Spleen (tissue), 7 donors: ENCODE measurements around the gene CASR.

Experiments
- CTCF ChIP-seq, 11 experiments: fragments of 200-600 bp in 7 of 11; fragments of 450-650 bp in 4 of 11; sonication (generic) in 4 of 11; IDR thresholded peaks in 8 of 11; conservative IDR thresholded peaks in 3 of 11; 1 replicate in 7 of 11; 2 replicates in 4 of 11; pipeline versions ENCODE4 v1.4.0 to v1.8.0; 2016 to 2021; ENCODE audit warnings: antibody characterized with exemption in 11 of 11, inconsistent platforms in 4 of 11, mild to moderate bottlenecking in 1 of 11
- POLR2AphosphoS5 ChIP-seq, 3 donors: sonication (generic); formaldehyde crosslinking; IDR thresholded peaks; one replicate each; pipeline ENCODE4 v1.5.1; 2017; ENCODE audit warnings: antibody characterized with exemption in 3 of 3
- donor health status: DM: no; HTN: no; CAD: no; lungs with moderate emphysema.
- donor health status: DM: no; HTN: no; CAD: no.
- donor health status: DM: no; HTN: no; CAD: no.

DNA sequence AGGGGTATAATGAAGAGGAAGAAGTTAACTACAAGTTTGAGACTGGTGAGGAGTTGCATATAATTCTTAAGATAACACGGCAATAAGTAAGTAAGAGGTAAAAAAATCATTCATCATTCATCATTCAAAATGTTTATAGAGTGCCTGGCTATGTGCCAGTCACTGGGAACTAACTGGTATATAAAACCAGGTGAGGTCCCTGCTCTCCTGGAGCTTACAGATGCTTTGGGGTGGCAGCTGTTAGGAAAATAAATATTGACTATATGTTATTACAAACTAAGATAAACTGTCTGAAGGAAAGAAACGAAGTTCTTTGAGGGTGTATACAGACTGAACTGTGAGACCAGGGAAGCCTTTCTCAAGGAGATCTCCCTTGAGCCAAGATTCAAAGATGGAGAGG lies 2.9 kb downstream of the CASR start:
- TF ChIP-seq CTCF (IDR thresholded peaks at IDR 0.05 in 8 of 11, conservative IDR thresholded peaks at IDR 0.05 in 3 of 11) (no peak), POLR2AphosphoS5 (IDR thresholded peaks at IDR 0.05) (no peak)
